OCI-LY7 (cell line): ENCODE data around the gene LRRC59. TPM values are rescaled to one million over a fixed set of nuclear protein-coding genes. Genes with fewer than 3 reads are reported as not detected.
"Not testable (repeated sequence)": the region's sequence is repeated elsewhere in the genome, so short reads cannot be mapped to it uniquely, and the experiment has no call there.

Source experiments
- BruUV-seq: library from RNA; stranded (reverse); fragments of 400-500 nt; replicated peaks from 2 replicates; lab custom pipeline; 2021; lab: Mats Ljungman, UMichigan
- CTCF ChIA-PET: fragments of 300-600 bp; sonication (Branson Sonifier 250); formaldehyde crosslinking; loops from one replicate; lab custom pipeline; 2022; ENCODE audit warnings: antibody characterized with exemption; ENCODE audit not compliant: unreplicated experiment; lab: Charles Lee
- POLR2A ChIA-PET: fragments of 300-600 bp; sonication (Branson Sonifier 250); formaldehyde crosslinking; loops from one replicate; lab custom pipeline; 2022; ENCODE audit warnings: antibody characterized with exemption; lab: Charles Lee
- DNase-seq: peaks from one replicate; pipeline ENCODE4 v3.0.0-alpha.2; 2015; ENCODE audit warnings: low spot score
- H2AFZ ChIP-seq: fragments of 200-600 bp; sonication (generic), shearing (Covaris generic); 2 replicates; pipeline ENCODE4 v1.6.1; 2014; ENCODE audit warnings: mild to moderate bottlenecking, antibody characterized with exemption, low read length, moderate library complexity
- H3K27ac ChIP-seq: fragments of 200-600 bp; sonication (generic); 2 replicates; pipeline ENCODE4 v1.5.1; 2014; ENCODE audit warnings: mixed run types, low read depth, mild to moderate bottlenecking, moderate library complexity, low read length, inconsistent platforms; ENCODE audit not compliant: poor library complexity, severe bottlenecking
- H3K36me3 ChIP-seq: fragments of 200-600 bp; sonication (generic); 2 replicates; pipeline ENCODE4 v1.6.1; 2014; ENCODE audit warnings: mild to moderate bottlenecking, antibody characterized with exemption, low read length, moderate library complexity, mixed read lengths; ENCODE audit not compliant: insufficient read depth
- H3K4me1 ChIP-seq: fragments of 200-600 bp; sonication (generic); 2 replicates; pipeline ENCODE4 v1.5.1; 2014; ENCODE audit warnings: mild to moderate bottlenecking, low read length; ENCODE audit not compliant: insufficient read depth, poor library complexity, severe bottlenecking
- H3K4me2 ChIP-seq: fragments of 200-600 bp; sonication (generic); 2 replicates; pipeline ENCODE4 v1.6.1; 2014; ENCODE audit warnings: mild to moderate bottlenecking, low read length
- H3K4me3 ChIP-seq: fragments of 200-600 bp; sonication (generic); 2 replicates; pipeline ENCODE4 v1.5.1; 2014; ENCODE audit warnings: mild to moderate bottlenecking, low read depth, low read length; ENCODE audit not compliant: poor library complexity, severe bottlenecking
- H3K79me2 ChIP-seq: fragments of 200-600 bp; sonication (generic); 2 replicates; pipeline ENCODE4 v1.6.1; 2016; ENCODE audit warnings: low read depth, mild to moderate bottlenecking, low read length, moderate library complexity, mixed read lengths; ENCODE audit not compliant: insufficient read depth
- H3K9me2 ChIP-seq: fragments of 200-600 bp; sonication (generic); 2 replicates; pipeline ENCODE4 v1.6.1; 2016; ENCODE audit warnings: mild to moderate bottlenecking, low read length, mixed read lengths; ENCODE audit not compliant: insufficient read depth
- H3K9me3 ChIP-seq: fragments of 200-600 bp; sonication (generic); 2 replicates; pipeline ENCODE4 v1.6.1; 2014; ENCODE audit warnings: mild to moderate bottlenecking, mixed run types, low read length, mixed read lengths
- H4K20me1 ChIP-seq: fragments of 200-600 bp; sonication (generic); 2 replicates; pipeline ENCODE4 v1.6.1; 2014; ENCODE audit warnings: mild to moderate bottlenecking, antibody characterized with exemption, low read length, moderate library complexity, mixed read lengths; ENCODE audit not compliant: insufficient read depth
- EZH2phosphoT487 ChIP-seq: fragments of 200-600 bp; sonication (generic); IDR thresholded peaks from 2 replicates; pipeline ENCODE4 v1.6.1; 2018; ENCODE audit warnings: low read depth, borderline replicate concordance, mild to moderate bottlenecking, mixed run types, antibody characterized with exemption, low read length, moderate library complexity, mixed read lengths
- intact Hi-C: fragments of 100-400 bp; cut with micrococcal nuclease; formaldehyde crosslinking; loops from one replicate; pipeline ENCODE4 v1.10.0; 2022; ENCODE audit not compliant: unreplicated experiment
- total RNA-seq, 2 experiments: library from RNA; depleted of rRNA in 1 of 2; stranded (reverse); fragments of >200 nt in 1 of 2; shearing (Covaris generic) in 1 of 2; gene quantifications; 2 replicates each; pipeline ENCODE4 v1.2.3, GENCODE V29; 2014 to 2022
- TF ChIP-seq, protein P1 (sequence below): fragments of 200-600 bp; sonication (generic); conservative IDR thresholded peaks from 2 replicates; pipeline ENCODE4 v1.5.1; 2014; ENCODE audit warnings: mild to moderate bottlenecking, antibody characterized with exemption, low read length, moderate library complexity, mixed read lengths

The LRRC59 gene
- total RNA-seq, 2 experiments from 2014 or later = 87.4 to 125 TPM

DNA sequence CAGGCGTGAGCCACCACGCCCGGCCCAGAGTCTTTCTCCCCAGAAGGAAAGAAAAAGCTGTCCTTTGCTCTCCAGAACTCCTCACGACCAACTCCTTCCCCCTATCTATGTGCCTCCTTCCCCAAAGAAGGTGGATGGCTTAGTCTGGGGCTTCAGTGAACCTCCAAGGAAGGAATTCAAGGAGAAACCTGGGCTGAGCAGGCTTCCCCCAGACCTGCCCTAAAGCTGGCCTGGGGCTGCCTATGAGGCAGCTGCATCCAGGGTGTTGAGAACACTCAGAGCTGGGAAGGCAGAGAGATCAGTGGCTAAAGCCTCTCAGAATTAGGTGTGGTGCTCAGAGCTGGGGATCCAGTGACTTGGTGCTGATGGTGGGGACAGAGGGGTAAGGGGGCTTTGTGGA, 32.5 kb upstream of the LRRC59 start:
- H3K27ac ChIP-seq = no peak overlapping the region
- no peaks in the 10 kb centered on the region for H3K36me3 ChIP-seq
- no peaks in the 10 kb centered on the region for H3K79me2 ChIP-seq
- no peaks in the 10 kb centered on the region for H3K9me2 ChIP-seq
- no peak overlapping the region for H3K4me2 ChIP-seq
- CTCF ChIA-PET = interaction anchor here (1.1 kb wide), 1 partner anchor 10 kb away, joined by 3 read pairs; no protein-coding TSS in a partner anchor
- BruUV-seq = no TSS peak
- no peaks in the 10 kb centered on the region for H4K20me1 ChIP-seq
- intact Hi-C loops = no loop called here
- H3K4me1 ChIP-seq = peaks cover 27% of the 10 kb centered on the region
- POLR2A ChIA-PET = interaction anchor here (0.7 kb wide), 1 partner anchor 116 kb away, joined by 3 read pairs; no protein-coding TSS in a partner anchor
- TF ChIP-seq, protein P1, sequence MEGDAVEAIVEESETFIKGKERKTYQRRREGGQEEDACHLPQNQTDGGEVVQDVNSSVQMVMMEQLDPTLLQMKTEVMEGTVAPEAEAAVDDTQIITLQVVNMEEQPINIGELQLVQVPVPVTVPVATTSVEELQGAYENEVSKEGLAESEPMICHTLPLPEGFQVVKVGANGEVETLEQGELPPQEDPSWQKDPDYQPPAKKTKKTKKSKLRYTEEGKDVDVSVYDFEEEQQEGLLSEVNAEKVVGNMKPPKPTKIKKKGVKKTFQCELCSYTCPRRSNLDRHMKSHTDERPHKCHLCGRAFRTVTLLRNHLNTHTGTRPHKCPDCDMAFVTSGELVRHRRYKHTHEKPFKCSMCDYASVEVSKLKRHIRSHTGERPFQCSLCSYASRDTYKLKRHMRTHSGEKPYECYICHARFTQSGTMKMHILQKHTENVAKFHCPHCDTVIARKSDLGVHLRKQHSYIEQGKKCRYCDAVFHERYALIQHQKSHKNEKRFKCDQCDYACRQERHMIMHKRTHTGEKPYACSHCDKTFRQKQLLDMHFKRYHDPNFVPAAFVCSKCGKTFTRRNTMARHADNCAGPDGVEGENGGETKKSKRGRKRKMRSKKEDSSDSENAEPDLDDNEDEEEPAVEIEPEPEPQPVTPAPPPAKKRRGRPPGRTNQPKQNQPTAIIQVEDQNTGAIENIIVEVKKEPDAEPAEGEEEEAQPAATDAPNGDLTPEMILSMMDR = no peak
- TF ChIP-seq EZH2phosphoT487 = no peak
- DNase-seq = no peak
- no peak overlapping the region for H2AFZ ChIP-seq
- no peaks in the 10 kb centered on the region for H3K9me3 ChIP-seq
- H3K4me3 ChIP-seq = no peak overlapping the region

DNA sequence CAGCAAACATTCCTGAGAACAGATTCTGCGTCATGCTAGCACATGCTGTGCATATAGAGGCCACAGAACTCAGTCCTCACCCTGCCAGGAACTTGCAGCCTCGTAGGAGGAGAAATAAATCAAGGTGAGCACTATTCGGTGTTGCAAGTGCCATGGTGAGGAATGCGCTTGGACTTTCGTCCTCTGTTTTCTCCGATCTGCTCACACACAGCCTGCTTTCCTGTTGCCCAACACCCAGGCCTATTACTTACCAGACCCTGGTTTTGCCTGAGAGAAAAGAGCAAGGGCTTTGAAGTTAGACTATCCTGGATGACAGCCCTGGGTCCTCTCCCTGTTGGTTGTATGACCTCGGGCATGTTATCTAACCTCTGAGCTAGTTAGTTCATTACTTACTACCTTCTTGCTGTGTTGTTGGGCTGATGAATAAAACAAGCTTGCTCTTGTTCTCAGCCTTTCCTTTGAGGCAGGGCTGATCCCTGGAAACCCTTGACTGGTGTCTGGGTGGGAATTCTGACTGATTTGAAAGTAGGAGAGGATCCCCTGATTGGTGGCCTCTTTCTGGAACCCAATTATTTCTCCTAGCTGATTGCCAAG, 31.6 kb upstream of the LRRC59 start:
- DNase-seq = no peak
- H2AFZ ChIP-seq = no peak overlapping the region
- no peaks in the 10 kb centered on the region for H4K20me1 ChIP-seq
- CTCF ChIA-PET = no interaction called here
- BruUV-seq = no TSS peak
- no peak for TF ChIP-seq EZH2phosphoT487
- TF ChIP-seq, protein P1 = no peak
- no peak overlapping the region for H3K27ac ChIP-seq
- POLR2A ChIA-PET = no interaction called here
- no peak overlapping the region for H3K4me3 ChIP-seq
- no peak overlapping the region for H3K4me2 ChIP-seq
- peaks cover 27% of the 10 kb centered on the region for H3K4me1 ChIP-seq
- no peaks in the 10 kb centered on the region for H3K36me3 ChIP-seq
- no peaks in the 10 kb centered on the region for H3K9me2 ChIP-seq
- H3K79me2 ChIP-seq = no peaks in the 10 kb centered on the region
- intact Hi-C loops = no loop called here
- no peaks in the 10 kb centered on the region for H3K9me3 ChIP-seq

DNA sequence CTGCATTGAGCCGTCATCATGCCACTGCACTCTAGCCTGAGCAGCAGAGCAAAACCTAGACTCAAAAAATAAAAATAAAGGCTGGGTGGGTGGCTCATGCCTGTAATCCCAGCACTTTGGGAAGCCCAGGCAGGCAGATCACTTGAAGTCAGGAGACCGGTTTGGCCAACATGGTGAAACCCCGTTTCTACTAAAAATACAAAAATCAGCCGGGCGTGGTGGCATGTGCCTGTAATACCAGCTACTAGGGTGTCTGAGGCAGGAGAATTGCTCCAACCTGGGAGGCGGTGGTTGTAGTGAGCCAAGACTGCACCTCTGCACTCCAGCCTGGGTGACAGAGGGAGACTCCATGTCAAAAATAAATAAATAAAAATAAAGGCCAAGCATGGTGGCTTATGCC, 30.8 kb upstream of the LRRC59 start:
- BruUV-seq, H3K36me3 ChIP-seq, H3K4me3 ChIP-seq, H4K20me1 ChIP-seq, H2AFZ ChIP-seq, POLR2A ChIA-PET, DNase-seq, CTCF ChIA-PET, H3K9me3 ChIP-seq, intact Hi-C loops, H3K27ac ChIP-seq, H3K79me2 ChIP-seq, H3K9me2 ChIP-seq: not testable (repeated sequence)
- Histone ChIP-seq H3K4me2 (peak overlapping the region; percentile 80), H3K4me1 (peaks cover 27% of the 10 kb centered on the region)
